Motor neuron (in vitro differentiated cells): Measurements from ENCODE around the gene PPHLN1. TPM values are rescaled to one million over a fixed set of nuclear protein-coding genes. Genes with fewer than 3 reads are reported as not detected.
"Not testable (repeated sequence)": the region's sequence is repeated elsewhere in the genome, so short reads cannot be mapped to it uniquely, and the experiment has no call there.

Experiments used
- ATAC-seq, 8 experiments: fragments of 200-7000 bp; cut with Tn5 transposase; replicated peaks in 6 of 8; 2 replicates each; pipeline ENCODE4 v1.8.0; 2021; ENCODE audit warnings: mild to moderate bottlenecking in 8 of 8, moderate library complexity in 8 of 8
- H3K27ac ChIP-seq, 2 donors: fragments of 250-450 bp; sonication (Bioruptor Pico); 2 replicates each; pipeline ENCODE4 v1.9.0; 2021; ENCODE audit warnings: antibody characterized with exemption in 2 of 2, mild to moderate bottlenecking in 2 of 2, moderate library complexity in 1 of 2
- H3K4me1 ChIP-seq, 2 donors: fragments of 250-450 bp; sonication (Bioruptor Pico); replicated peaks in 1 of 2; 2 replicates each; pipeline ENCODE4 v1.6.1; 2021; ENCODE audit warnings: antibody characterized with exemption in 2 of 2, mild to moderate bottlenecking in 2 of 2, moderate library complexity in 1 of 2
- H3K4me3 ChIP-seq, 5 donors: fragments of 250-450 bp; sonication (Bioruptor Pico); 2 replicates each; pipeline ENCODE4 v1.9.0; 2021; ENCODE audit warnings: antibody characterized with exemption in 5 of 5, mild to moderate bottlenecking in 5 of 5, moderate library complexity in 4 of 5
- WGBS, 10 experiments: fragments of 450-650 bp; shearing (Covaris generic); methylation state at CpG; one replicate each; pipeline ENCODE4 v1.0.0; 2022; 5-methylcytosine and 5-hydroxymethylcytosine counted together
- in situ Hi-C, 9 experiments: fragments of 400-800 bp; cut with MboI; loops; one replicate each; pipeline ENCODE4 v1.15.0; 2021; ENCODE audit warnings: low sequenced_read_pairs in 9 of 9, low pct_unique_long_range_greater_than_20kb in 2 of 9; ENCODE audit not compliant: unreplicated experiment in 9 of 9
- total RNA-seq, 8 experiments: library from RNA; unstranded; fragments of 300-600 nt; gene quantifications; 2 replicates each; pipeline versions ENCODE4 v1.2.3 to v1.2.4, GENCODE V29; 2022

Gene PPHLN1
- total RNA-seq, 8 experiments from 2014 or later = 42.8 to 99.0 (median 66.7) TPM

DNA sequence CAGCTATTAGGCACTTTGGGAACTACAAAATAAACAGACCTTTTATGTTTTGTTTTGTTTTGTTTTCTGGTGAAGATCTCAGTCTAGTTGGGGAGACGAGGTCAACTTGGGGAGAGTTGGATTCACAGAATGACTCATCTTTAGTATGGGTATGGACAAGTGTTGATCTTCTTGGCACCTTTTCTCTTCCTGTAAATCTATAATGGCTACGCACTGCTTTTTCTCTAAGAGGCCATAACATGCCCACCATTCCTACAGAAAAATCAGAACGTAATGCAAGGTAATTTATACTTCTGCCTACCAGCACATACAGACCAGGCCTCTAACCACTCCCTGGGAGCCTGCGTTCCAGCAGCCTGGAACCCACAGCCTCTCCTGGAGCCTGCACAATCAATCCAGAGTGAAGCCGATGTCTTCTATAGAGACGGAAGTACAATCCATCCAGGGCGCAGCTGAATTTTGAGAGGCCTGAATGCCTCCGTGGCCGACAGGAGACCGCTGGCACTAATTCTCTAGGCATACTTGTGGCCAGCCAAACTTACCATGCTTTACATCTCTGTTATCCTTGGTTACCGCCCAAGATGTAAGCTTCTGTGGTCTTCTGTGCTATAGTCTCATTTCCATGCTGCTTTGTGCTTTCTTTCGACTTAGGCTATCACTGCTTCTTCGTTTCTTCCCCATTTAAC is 717 bp downstream of the PPHLN1 start:
- Histone ChIP-seq H3K4me3 (peak overlapping the region; percentile 56 to 98 (median 79)), H3K27ac (peak overlapping the region; percentile 21 to 87), H3K4me1 (peaks cover 8 to 17% of the 10 kb centered on the region in 2 donors)
- in situ Hi-C loops = loop anchor here in 7 of 9 experiments (25.0 kb wide), 2 partner anchors 189 to 1064 kb away; partner anchors contain the start of gene GXYLT1 (in 7 of the 7)
- ATAC-seq = peak in 7 of 8 experiments; percentile 5 to 22 (median 18)
- 0 to 30% (median 4%) methylated on average over 3 to 12 of the region's 13 CpGs for WGBS, 10 experiments

- no peak for ATAC-seq
- in situ Hi-C loops = loop anchor here in 7 of 9 experiments (25.0 kb wide), 2 partner anchors 190 to 1065 kb away; partner anchors contain the start of gene GXYLT1 (in 7 of the 7)
Measured at GRCh38 chr12:42327227-42327590, 1.2 kb downstream of the PPHLN1 start.

GRCh38 chr12:42330097-42330496 is 4.1 kb downstream of the PPHLN1 start:
- not testable (repeated sequence) for ATAC-seq, H3K27ac ChIP-seq, H3K4me3 ChIP-seq
- peaks cover 8 to 18% of the 10 kb centered on the region in 2 donors for H3K4me1 ChIP-seq
- WGBS, 10 experiments = 84 to 100% (median 100%) methylated on average over 1 to 10 of the region's 11 CpGs; no CpG with 5 or more reads in 3 of the 10 experiments
- in situ Hi-C loops = loop anchor here in 7 of 9 experiments (25.0 kb wide), 2 partner anchors 193 to 1068 kb away; partner anchors contain the start of gene GXYLT1 (in 7 of the 7)

More at GRCh38 chr12:42327227-42327590, 1.2 kb downstream of the PPHLN1 start:
- Histone ChIP-seq H3K4me1 (peaks cover 8 to 21% of the 10 kb centered on the region in 2 donors), H3K4me3 (peak overlapping the region; percentile 56 to 98 (median 79)), H3K27ac (peak overlapping the region; percentile 16 to 21)
- WGBS, 10 experiments = 8 to 86% (median 50%) methylated on average over 1 to 2 of the region's 2 CpGs; no CpG with 5 or more reads in 2 of the 10 experiments

- Histone ChIP-seq H3K4me1 (peaks cover 3 to 9% of the 10 kb centered on the region in 2 donors), H3K27ac (no peak overlapping the region), H3K4me3 (no peak overlapping the region)
- WGBS, 10 experiments = 17 to 93% (median 57%) methylated on average over 1 to 4 of the region's 4 CpGs
- ATAC-seq = peak in 4 of 8 experiments; percentile 34 to 77 (median 54)
- in situ Hi-C loops = loop anchor here in 7 of 9 experiments (25.0 kb wide), 2 partner anchors 195 to 1070 kb away; partner anchors contain the start of gene GXYLT1 (in 7 of the 7)
Measured at GRCh38 chr12:42332301-42333285, 6.6 kb downstream of the PPHLN1 start.

GRCh38 chr12:42336286-42336685 is 10.3 kb downstream of the PPHLN1 start:
- H3K27ac ChIP-seq = no peak overlapping the region
- 50 to 100% (median 100%) methylated on average over 1 of the region's 1 CpG; no CpG with 5 or more reads in 5 of the 10 experiments for WGBS, 10 experiments
- H3K4me1 ChIP-seq = peaks cover 0 to 4% of the 10 kb centered on the region in 2 donors
- H3K4me3 ChIP-seq = no peak overlapping the region
- in situ Hi-C loops = loop anchor here in 7 of 9 experiments (25.0 kb wide), 2 partner anchors 199 to 1074 kb away; partner anchors contain the start of gene GXYLT1 (in 7 of the 7)
- ATAC-seq = no peak

DNA sequence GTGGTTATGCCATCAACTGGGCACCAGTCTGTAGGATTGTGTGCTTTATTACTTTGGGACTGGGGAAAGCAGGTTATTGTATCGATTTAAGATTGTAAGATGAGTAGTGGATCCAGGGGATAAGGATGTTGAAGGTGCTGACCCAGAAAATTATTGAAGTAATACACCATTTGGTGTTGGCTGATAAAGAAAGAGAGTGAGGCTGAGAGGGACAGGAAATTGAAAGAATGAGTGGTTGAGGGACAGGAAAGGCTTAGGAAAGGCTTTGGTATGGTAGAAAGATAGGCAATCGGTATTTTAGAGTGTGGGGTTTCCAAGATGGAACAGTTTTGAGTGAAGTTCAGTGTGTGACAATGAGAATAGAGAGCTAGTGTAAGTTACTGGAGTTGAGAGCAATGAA is 12.3 kb downstream of the PPHLN1 start:
- ATAC-seq = no peak
- WGBS, 10 experiments = 92 to 100% (median 100%) methylated on average over 1 to 2 of the region's 2 CpGs; no CpG with 5 or more reads in 2 of the 10 experiments
- Histone ChIP-seq H3K4me1 (no peaks in the 10 kb centered on the region), H3K27ac (no peak overlapping the region), H3K4me3 (no peak overlapping the region)
- in situ Hi-C loops = loop anchor here in 7 of 9 experiments (25.0 kb wide), 2 partner anchors 201 to 1076 kb away; partner anchors contain the start of gene GXYLT1 (in 7 of the 7)

- no peak overlapping the region for H3K4me3 ChIP-seq
- no peak for ATAC-seq
- in situ Hi-C loops = loop anchor here in 7 of 9 experiments (25.0 kb wide), 2 partner anchors 205 to 1080 kb away; partner anchors contain the start of gene GXYLT1 (in 7 of the 7)
- H3K27ac ChIP-seq = no peak overlapping the region
- no peaks in the 10 kb centered on the region for H3K4me1 ChIP-seq
- WGBS, 10 experiments = 51 to 100% (median 76%) methylated on average over 1 to 2 of the region's 2 CpGs; no CpG with 5 or more reads in 4 of the 10 experiments
Measured at GRCh38 chr12:42342028-42342427, 16.1 kb downstream of the PPHLN1 start.

DNA sequence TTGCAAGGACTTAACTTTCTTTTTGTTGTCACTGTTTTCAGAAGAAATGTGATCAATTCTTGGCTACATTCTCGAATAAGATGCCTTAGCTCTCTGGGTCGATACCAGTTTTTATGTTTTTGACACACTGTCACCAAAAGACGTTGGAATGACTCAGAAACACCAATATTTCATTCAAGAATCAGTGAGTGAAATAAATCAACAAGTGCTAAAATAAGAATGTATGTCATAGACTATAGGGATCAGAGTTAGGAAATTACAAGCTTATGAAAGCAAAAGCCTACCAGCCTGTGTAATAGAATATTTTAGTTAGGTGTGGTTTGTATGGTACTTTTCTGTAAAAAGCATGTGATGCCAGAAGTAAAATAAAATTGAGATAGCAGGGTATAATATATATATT is 17.8 kb downstream of the PPHLN1 start:
- WGBS, 10 experiments = 8 to 100% (median 78%) methylated on average over 1 to 3 of the region's 3 CpGs
- no peak overlapping the region for H3K27ac ChIP-seq
- in situ Hi-C loops = loop anchor here in 7 of 9 experiments (25.0 kb wide), 2 partner anchors 206 to 1081 kb away; partner anchors contain the start of gene GXYLT1 (in 7 of the 7)
- peak in 1 of 8 experiments; percentile 51 for ATAC-seq
- no peaks in the 10 kb centered on the region for H3K4me1 ChIP-seq
- no peak overlapping the region for H3K4me3 ChIP-seq

- H3K4me1 ChIP-seq = no peaks in the 10 kb centered on the region
- H3K4me3 ChIP-seq = no peak overlapping the region
- WGBS, 10 experiments = 80 to 100% (median 100%) methylated on average over 1 of the region's 1 CpG; no CpG with 5 or more reads in 3 of the 10 experiments
- no peak overlapping the region for H3K27ac ChIP-seq
- ATAC-seq = peak in 1 of 8 experiments; percentile 54
- in situ Hi-C loops = loop anchor here in 7 of 9 experiments (25.0 kb wide), 2 partner anchors 209 to 1084 kb away; partner anchors contain the start of gene GXYLT1 (in 7 of the 7)
Measured at GRCh38 chr12:42346403-42347002, 20.5 kb downstream of the PPHLN1 start.

- peak in 2 of 8 experiments; percentile 36 to 65 for ATAC-seq
- H3K27ac ChIP-seq, H3K4me1 ChIP-seq, H3K4me3 ChIP-seq: not testable (repeated sequence)
- 93 to 100% (median 97%) methylated on average over 1 to 2 of the region's 16 CpGs; no CpG with 5 or more reads in 4 of the 10 experiments for WGBS, 10 experiments
- in situ Hi-C loops = loop anchor here in 7 of 9 experiments (25.0 kb wide), 2 partner anchors 212 to 1087 kb away; partner anchors contain the start of gene GXYLT1 (in 7 of the 7)
Measured at GRCh38 chr12:42349119-42350020, 23.4 kb downstream of the PPHLN1 start.

GRCh38 chr12:42350021-42350407 is 24.0 kb downstream of the PPHLN1 start:
- H3K4me1 ChIP-seq, ATAC-seq, H3K4me3 ChIP-seq, in situ Hi-C loops, H3K27ac ChIP-seq: not testable (repeated sequence)
- no CpG with 5 or more reads among the region's 34 CpGs for WGBS, 10 experiments
